ENCODE measurements around the gene ABCA4. TPM values are rescaled to one million over a fixed set of nuclear protein-coding genes. Genes with fewer than 3 reads are reported as not detected.

Gene ABCA4
- total and polyA plus RNA-seq, 4 experiments from 2014 or later: not detected

GRCh38 chr1:94055459-94056122, 65.4 kb downstream of the ABCA4 start:
- no peak overlapping the region for H3K4me3 ChIP-seq (ENCODE audit: low read length in 2 of 2)
- H3K36me3 ChIP-seq (ENCODE audit: insufficient read depth, low read length): no peaks in the 10 kb centered on the region
- H3K27ac ChIP-seq (ENCODE audit: low read depth, low read length): no peak overlapping the region
- no peaks in the 10 kb centered on the region for H3K27me3 ChIP-seq (ENCODE audit: insufficient read depth, low read length)
- Mint-ChIP-seq H3K27ac (no peak overlapping the region), H3K4me1 (no peaks in the 10 kb centered on the region), H3K9me3 (peaks cover 0 to 1% (median 0%) of the 10 kb centered on the region in 8 donors), H3K27me3 (peaks cover 18 to 23% of the 10 kb centered on the region in 2 donors), H3K36me3 (no peaks in the 10 kb centered on the region), H3K4me3 (no peak overlapping the region)
- no peaks in the 10 kb centered on the region for H3K9me3 ChIP-seq (ENCODE audit: control insufficient read depth in 1 of 2, low read length in 2 of 2)
- intact Hi-C loops (cut with micrococcal nuclease): no loop called here
- ChIA-PET CTCF (ENCODE audit: partially characterized antibody) (interaction anchor here (1.1 to 1.6 kb wide), 4 partner anchors 12 to 408 kb away, joined by 3 to 6 read pairs (median 4); no protein-coding TSS in a partner anchor), POLR2A (ENCODE audit: partially characterized antibody) (no interaction called here)
- DNase-seq: no peak
- H3K4me1 ChIP-seq (ENCODE audit: insufficient read depth, low read length): no peaks in the 10 kb centered on the region

- Histone ChIP-seq H3K27ac (ENCODE audit: low read depth, low read length) (no peak overlapping the region), H3K4me1 (ENCODE audit: insufficient read depth, low read length) (no peaks in the 10 kb centered on the region), H3K9me3 (ENCODE audit: control insufficient read depth in 1 of 2, low read length in 2 of 2) (no peaks in the 10 kb centered on the region), H3K4me3 (ENCODE audit: low read length in 2 of 2) (no peak overlapping the region), H3K27me3 (ENCODE audit: insufficient read depth, low read length) (no peaks in the 10 kb centered on the region), H3K36me3 (ENCODE audit: insufficient read depth, low read length) (no peaks in the 10 kb centered on the region)
- Mint-ChIP-seq H3K4me1 (peaks cover 0 to 2% (median 0%) of the 10 kb centered on the region in 4 donors), H3K27ac (no peak overlapping the region), H3K36me3 (no peaks in the 10 kb centered on the region), H3K9me3 (peaks cover 0 to 1% (median 0%) of the 10 kb centered on the region in 8 donors), H3K4me3 (no peak overlapping the region), H3K27me3 (peaks cover 12 to 19% of the 10 kb centered on the region in 2 donors)
- POLR2A ChIA-PET (ENCODE audit: partially characterized antibody): no interaction called here
- no peak for DNase-seq
- intact Hi-C loops (cut with micrococcal nuclease): no loop called here
- CTCF ChIA-PET (ENCODE audit: partially characterized antibody): interaction anchor here (1.1 to 1.9 kb wide), 4 partner anchors 9 to 413 kb away, joined by 3 to 7 read pairs (median 5); no protein-coding TSS in a partner anchor
These were observed 70.3 kb downstream of the ABCA4 start for GRCh38 chr1:94050675-94051074.

- no peaks in the 10 kb centered on the region for H3K36me3 Mint-ChIP-seq
- no peaks in the 10 kb centered on the region for H3K36me3 ChIP-seq (ENCODE audit: insufficient read depth, low read length)
- H3K27ac Mint-ChIP-seq: no peak overlapping the region
- H3K27ac ChIP-seq (ENCODE audit: low read depth, low read length): no peak overlapping the region
- H3K9me3 ChIP-seq (ENCODE audit: control insufficient read depth in 1 of 2, low read length in 2 of 2): no peaks in the 10 kb centered on the region
- no peaks in the 10 kb centered on the region for H3K4me1 ChIP-seq (ENCODE audit: insufficient read depth, low read length)
- no peak for DNase-seq
- H3K9me3 Mint-ChIP-seq: peaks cover 0 to 1% (median 0%) of the 10 kb centered on the region in 8 donors
- no peaks in the 10 kb centered on the region for H3K27me3 ChIP-seq (ENCODE audit: insufficient read depth, low read length)
- H3K27me3 Mint-ChIP-seq: peaks cover 12 to 21% of the 10 kb centered on the region in 2 donors
- CTCF ChIA-PET (ENCODE audit: partially characterized antibody): interaction anchor here (1.1 to 1.9 kb wide), 4 partner anchors 8 to 414 kb away, joined by 3 to 7 read pairs (median 5); no protein-coding TSS in a partner anchor
- H3K4me3 ChIP-seq (ENCODE audit: low read length in 2 of 2): no peak overlapping the region
- H3K4me1 Mint-ChIP-seq: peaks cover 0 to 5% (median 0%) of the 10 kb centered on the region in 4 donors
- POLR2A ChIA-PET (ENCODE audit: partially characterized antibody): no interaction called here
- H3K4me3 Mint-ChIP-seq: no peak overlapping the region
- intact Hi-C loops (cut with micrococcal nuclease): no loop called here
These were observed 70.7 kb downstream of the ABCA4 start for GRCh38 chr1:94050254-94050653.

GRCh38 chr1:94049791-94050190, 71.2 kb downstream of the ABCA4 start:
- no peak for DNase-seq
- Mint-ChIP-seq H3K27ac (no peak overlapping the region), H3K4me3 (no peak overlapping the region), H3K36me3 (no peaks in the 10 kb centered on the region), H3K9me3 (peaks cover 0 to 1% (median 0%) of the 10 kb centered on the region in 8 donors), H3K27me3 (peaks cover 12 to 20% of the 10 kb centered on the region in 2 donors), H3K4me1 (peaks cover 0 to 5% (median 0%) of the 10 kb centered on the region in 4 donors)
- H3K4me3 ChIP-seq (ENCODE audit: low read length in 2 of 2): no peak overlapping the region
- no peaks in the 10 kb centered on the region for H3K4me1 ChIP-seq (ENCODE audit: insufficient read depth, low read length)
- intact Hi-C loops (cut with micrococcal nuclease): no loop called here
- no peaks in the 10 kb centered on the region for H3K27me3 ChIP-seq (ENCODE audit: insufficient read depth, low read length)
- ChIA-PET POLR2A (ENCODE audit: partially characterized antibody) (interaction anchor here (0.7 kb wide), 1 partner anchor 9 kb away, joined by 3 read pairs; no protein-coding TSS in a partner anchor), CTCF (ENCODE audit: partially characterized antibody) (interaction anchor here (1.1 to 1.9 kb wide), 5 partner anchors 8 to 414 kb away, joined by 3 to 7 read pairs (median 6); no protein-coding TSS in a partner anchor)
- no peaks in the 10 kb centered on the region for H3K36me3 ChIP-seq (ENCODE audit: insufficient read depth, low read length)
- no peaks in the 10 kb centered on the region for H3K9me3 ChIP-seq (ENCODE audit: control insufficient read depth in 1 of 2, low read length in 2 of 2)
- no peak overlapping the region for H3K27ac ChIP-seq (ENCODE audit: low read depth, low read length)

- ChIA-PET CTCF (ENCODE audit: partially characterized antibody) (interaction anchor here (1.8 kb wide), 1 partner anchor 9 kb away, joined by 7 read pairs; no protein-coding TSS in a partner anchor), POLR2A (ENCODE audit: partially characterized antibody) (no interaction called here)
- no peaks in the 10 kb centered on the region for H3K9me3 ChIP-seq (ENCODE audit: control insufficient read depth in 1 of 2, low read length in 2 of 2)
- no peaks in the 10 kb centered on the region for H3K4me1 ChIP-seq (ENCODE audit: insufficient read depth, low read length)
- Mint-ChIP-seq H3K36me3 (no peaks in the 10 kb centered on the region), H3K4me1 (peaks cover 0 to 6% (median 0%) of the 10 kb centered on the region in 4 donors), H3K27me3 (peaks cover 9 to 13% of the 10 kb centered on the region in 2 donors), H3K27ac (no peak overlapping the region), H3K4me3 (no peak overlapping the region), H3K9me3 (peaks cover 0 to 1% (median 0%) of the 10 kb centered on the region in 8 donors)
- no peaks in the 10 kb centered on the region for H3K36me3 ChIP-seq (ENCODE audit: insufficient read depth, low read length)
- DNase-seq: no peak
- no peak overlapping the region for H3K27ac ChIP-seq (ENCODE audit: low read depth, low read length)
- no peak overlapping the region for H3K4me3 ChIP-seq (ENCODE audit: low read length in 2 of 2)
- no peaks in the 10 kb centered on the region for H3K27me3 ChIP-seq (ENCODE audit: insufficient read depth, low read length)
- intact Hi-C loops (cut with micrococcal nuclease): no loop called here
These were observed 72.4 kb downstream of the ABCA4 start for GRCh38 chr1:94048413-94049164.

GRCh38 chr1:94047949-94048348, 73.0 kb downstream of the ABCA4 start:
- no peak overlapping the region for H3K27ac ChIP-seq (ENCODE audit: low read depth, low read length)
- H3K4me1 ChIP-seq (ENCODE audit: insufficient read depth, low read length): no peaks in the 10 kb centered on the region
- no peaks in the 10 kb centered on the region for H3K36me3 Mint-ChIP-seq
- ChIA-PET CTCF (ENCODE audit: partially characterized antibody) (interaction anchor here (1.8 kb wide), 1 partner anchor 8 kb away, joined by 7 read pairs; no protein-coding TSS in a partner anchor), POLR2A (ENCODE audit: partially characterized antibody) (no interaction called here)
- no peaks in the 10 kb centered on the region for H3K9me3 ChIP-seq (ENCODE audit: control insufficient read depth in 1 of 2, low read length in 2 of 2)
- intact Hi-C loops (cut with micrococcal nuclease): no loop called here
- H3K27me3 ChIP-seq (ENCODE audit: insufficient read depth, low read length): no peaks in the 10 kb centered on the region
- no peak overlapping the region for H3K4me3 Mint-ChIP-seq
- no peak overlapping the region for H3K27ac Mint-ChIP-seq
- no peaks in the 10 kb centered on the region for H3K36me3 ChIP-seq (ENCODE audit: insufficient read depth, low read length)
- H3K9me3 Mint-ChIP-seq: no peaks in the 10 kb centered on the region
- H3K27me3 Mint-ChIP-seq: peaks cover 6 to 13% of the 10 kb centered on the region in 2 donors
- no peak for DNase-seq
- H3K4me3 ChIP-seq (ENCODE audit: low read length in 2 of 2): no peak overlapping the region
- H3K4me1 Mint-ChIP-seq: peaks cover 0 to 6% (median 0%) of the 10 kb centered on the region in 4 donors

- Histone ChIP-seq H3K27me3 (ENCODE audit: insufficient read depth, low read length) (no peaks in the 10 kb centered on the region), H3K27ac (ENCODE audit: low read depth, low read length) (no peak overlapping the region), H3K9me3 (ENCODE audit: control insufficient read depth in 1 of 2, low read length in 2 of 2) (no peaks in the 10 kb centered on the region), H3K4me3 (ENCODE audit: low read length in 2 of 2) (no peak overlapping the region), H3K4me1 (ENCODE audit: insufficient read depth, low read length) (no peaks in the 10 kb centered on the region), H3K36me3 (ENCODE audit: insufficient read depth, low read length) (no peaks in the 10 kb centered on the region)
- peaks cover 0 to 6% (median 0%) of the 10 kb centered on the region in 4 donors for H3K4me1 Mint-ChIP-seq
- ChIA-PET POLR2A (ENCODE audit: partially characterized antibody) (no interaction called here), CTCF (ENCODE audit: partially characterized antibody) (interaction anchor here (1.4 to 2.8 kb wide), 5 partner anchors 10 to 761 kb away, joined by 3 to 18 read pairs (median 4); no protein-coding TSS in a partner anchor)
- intact Hi-C loops (cut with micrococcal nuclease): no loop called here
- peak overlapping the region in 7 of 8 donors; percentile 7 to 62 (median 47) for H3K4me3 Mint-ChIP-seq
- H3K27ac Mint-ChIP-seq: no peak overlapping the region
- peak in 1 of 5 donors; percentile 23 for DNase-seq
- no peaks in the 10 kb centered on the region for H3K36me3 Mint-ChIP-seq
- no peaks in the 10 kb centered on the region for H3K9me3 Mint-ChIP-seq
- H3K27me3 Mint-ChIP-seq: peaks cover 10 to 16% of the 10 kb centered on the region in 2 donors
These were observed 75.4 kb downstream of the ABCA4 start for GRCh38 chr1:94045465-94046056.
